Measurements from ENCODE around the gene ELP4.
A peak's percentile ranks its signal among the peaks of the same experiment; 100 is the strongest.

ELP4 gene

DNA sequence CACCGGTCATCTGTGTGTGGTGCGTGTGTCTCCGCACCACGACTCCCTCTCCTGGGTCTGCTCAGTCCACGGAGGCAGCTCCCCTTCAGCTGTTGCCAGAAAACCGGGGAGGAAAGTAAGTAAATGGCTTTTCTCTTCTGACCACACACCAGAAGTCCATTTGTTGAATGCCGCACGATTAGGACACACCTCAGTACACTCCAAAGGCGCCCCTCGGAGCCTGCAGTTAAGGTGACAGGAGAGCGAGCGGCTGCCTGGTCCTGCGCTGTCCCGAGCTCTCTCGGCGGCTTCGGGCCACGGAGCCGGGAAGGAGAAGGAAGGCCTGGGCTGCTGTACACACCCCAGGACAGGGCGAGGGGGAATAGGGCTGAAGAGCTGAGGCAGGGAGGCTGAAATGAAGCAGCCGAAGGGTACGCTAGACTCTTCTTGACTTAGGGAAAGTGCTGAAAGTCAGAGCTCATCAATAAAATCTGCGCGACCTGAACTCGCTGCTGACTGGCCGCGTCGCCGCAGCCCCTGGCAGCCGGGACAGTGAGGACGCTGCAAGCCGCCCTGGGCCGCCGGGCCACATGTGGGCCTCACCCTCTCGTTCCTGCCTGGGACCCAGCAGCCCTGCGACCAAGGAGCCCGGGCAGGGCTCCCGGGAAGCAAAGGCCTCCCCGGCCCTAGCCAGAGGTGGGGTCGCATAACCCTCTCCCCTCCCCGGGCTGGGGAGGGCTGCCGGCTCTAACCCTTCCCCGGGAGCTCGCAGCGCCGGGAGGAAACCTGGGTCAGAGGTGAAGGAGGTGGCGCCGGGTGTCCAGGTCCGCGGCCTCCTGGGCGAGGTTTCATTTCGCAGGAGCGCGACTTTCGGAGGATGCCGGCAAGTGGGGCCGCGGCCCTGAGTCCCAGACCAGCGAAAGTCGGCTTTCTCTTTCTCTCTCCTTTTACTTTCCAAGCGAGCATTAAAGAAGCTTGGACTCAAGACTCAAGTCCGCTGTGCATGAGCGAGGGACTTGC is 303.1 kb downstream of the ELP4 start:
- TF ChIP-seq, protein P1, sequence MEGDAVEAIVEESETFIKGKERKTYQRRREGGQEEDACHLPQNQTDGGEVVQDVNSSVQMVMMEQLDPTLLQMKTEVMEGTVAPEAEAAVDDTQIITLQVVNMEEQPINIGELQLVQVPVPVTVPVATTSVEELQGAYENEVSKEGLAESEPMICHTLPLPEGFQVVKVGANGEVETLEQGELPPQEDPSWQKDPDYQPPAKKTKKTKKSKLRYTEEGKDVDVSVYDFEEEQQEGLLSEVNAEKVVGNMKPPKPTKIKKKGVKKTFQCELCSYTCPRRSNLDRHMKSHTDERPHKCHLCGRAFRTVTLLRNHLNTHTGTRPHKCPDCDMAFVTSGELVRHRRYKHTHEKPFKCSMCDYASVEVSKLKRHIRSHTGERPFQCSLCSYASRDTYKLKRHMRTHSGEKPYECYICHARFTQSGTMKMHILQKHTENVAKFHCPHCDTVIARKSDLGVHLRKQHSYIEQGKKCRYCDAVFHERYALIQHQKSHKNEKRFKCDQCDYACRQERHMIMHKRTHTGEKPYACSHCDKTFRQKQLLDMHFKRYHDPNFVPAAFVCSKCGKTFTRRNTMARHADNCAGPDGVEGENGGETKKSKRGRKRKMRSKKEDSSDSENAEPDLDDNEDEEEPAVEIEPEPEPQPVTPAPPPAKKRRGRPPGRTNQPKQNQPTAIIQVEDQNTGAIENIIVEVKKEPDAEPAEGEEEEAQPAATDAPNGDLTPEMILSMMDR (conservative IDR thresholded peaks at IDR 0.05; ENCODE audit: control insufficient read depth, insufficient read depth, low read depth, low read length): no peak
- peak overlapping the region; percentile 2 for H3K4me3 ChIP-seq (ENCODE audit: control insufficient read depth, low read depth, low read length)

DNA sequence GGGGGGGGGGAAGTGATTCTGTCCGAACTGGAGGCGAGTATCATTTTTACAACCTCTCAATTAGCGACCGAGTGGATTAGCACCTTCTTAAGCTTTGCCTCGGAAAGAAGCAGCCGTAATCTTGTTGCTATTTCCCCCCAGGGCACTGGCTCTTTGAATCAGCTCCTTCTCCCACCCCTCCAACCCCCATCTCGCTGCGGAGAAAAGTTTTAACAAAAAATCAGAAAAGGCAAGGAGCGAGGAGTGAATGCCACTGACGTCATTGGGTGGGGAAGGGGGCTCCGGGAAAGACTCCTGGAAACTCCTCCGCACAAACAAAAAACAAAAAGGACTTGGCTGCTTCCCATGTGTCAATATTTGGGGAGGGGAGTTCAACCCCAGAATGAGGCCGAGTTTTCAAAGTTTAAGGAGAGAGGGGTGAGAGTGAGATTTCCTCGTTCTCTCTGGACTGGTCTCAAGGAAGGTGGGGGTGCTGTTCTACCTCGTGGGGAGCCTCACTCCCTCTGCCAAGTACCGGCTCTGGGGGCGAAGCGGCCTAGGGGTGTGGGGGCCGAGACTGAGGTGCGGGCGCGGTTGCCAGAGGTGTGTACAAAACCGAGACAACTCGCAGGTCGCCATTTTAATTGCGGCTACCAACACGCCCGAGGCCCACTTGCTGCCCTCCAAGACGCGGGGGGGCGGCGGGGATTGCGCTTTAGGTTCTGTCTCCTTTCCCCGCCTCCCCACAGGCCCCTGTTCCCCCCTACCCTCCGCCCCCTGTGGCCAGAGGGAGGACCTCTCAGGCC is 304.0 kb downstream of the ELP4 start:
- TF ChIP-seq, protein P1 (conservative IDR thresholded peaks at IDR 0.05; ENCODE audit: control insufficient read depth, insufficient read depth, low read depth, low read length): no peak
- H3K4me3 ChIP-seq (ENCODE audit: control insufficient read depth, low read depth, low read length): no peak overlapping the region
- DNase-seq (ENCODE audit: low read depth): no peak

More for the DNA sequence above, 303.1 kb downstream of the ELP4 start:
- no peak for DNase-seq (ENCODE audit: low read depth)

DNA sequence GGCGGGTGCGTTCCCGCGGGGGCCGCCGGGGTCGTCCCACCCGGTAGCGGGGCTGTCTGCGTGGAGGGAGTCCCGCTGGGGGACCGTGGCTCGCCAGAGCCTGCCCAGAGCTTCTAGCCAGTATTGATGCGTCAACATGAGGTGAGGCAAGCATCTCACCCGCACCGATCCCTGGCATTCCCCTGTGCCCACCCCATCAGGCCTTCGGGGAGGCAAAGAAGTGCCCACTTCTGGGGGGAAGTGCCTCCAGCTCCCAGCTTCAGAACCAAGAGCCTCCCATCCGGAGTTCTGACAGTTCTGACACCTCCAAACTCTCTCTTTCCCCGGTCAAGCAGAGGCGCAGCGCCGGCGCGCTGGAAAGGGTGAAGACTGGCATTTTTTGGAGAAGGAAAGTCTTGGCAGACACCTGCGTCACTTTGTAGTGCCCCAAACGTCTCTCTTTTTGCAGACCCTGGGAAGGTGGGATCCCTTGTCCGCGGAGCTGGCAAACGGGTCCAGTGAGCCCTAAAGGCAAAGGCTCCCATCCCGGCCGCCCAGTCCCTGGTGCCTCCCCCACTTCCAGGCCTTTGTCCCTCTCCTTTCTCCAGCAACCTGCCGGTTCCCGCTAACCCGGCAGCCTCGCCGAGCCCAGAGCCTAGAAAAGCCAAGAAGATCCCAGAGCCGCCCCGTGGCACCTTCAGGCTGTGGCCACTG is 304.8 kb downstream of the ELP4 start:
- TF ChIP-seq, protein P1 (conservative IDR thresholded peaks at IDR 0.05; ENCODE audit: control insufficient read depth, insufficient read depth, low read depth, low read length): no peak
- no peak overlapping the region for H3K4me3 ChIP-seq (ENCODE audit: control insufficient read depth, low read depth, low read length)
- DNase-seq (ENCODE audit: low read depth): no peak

DNA sequence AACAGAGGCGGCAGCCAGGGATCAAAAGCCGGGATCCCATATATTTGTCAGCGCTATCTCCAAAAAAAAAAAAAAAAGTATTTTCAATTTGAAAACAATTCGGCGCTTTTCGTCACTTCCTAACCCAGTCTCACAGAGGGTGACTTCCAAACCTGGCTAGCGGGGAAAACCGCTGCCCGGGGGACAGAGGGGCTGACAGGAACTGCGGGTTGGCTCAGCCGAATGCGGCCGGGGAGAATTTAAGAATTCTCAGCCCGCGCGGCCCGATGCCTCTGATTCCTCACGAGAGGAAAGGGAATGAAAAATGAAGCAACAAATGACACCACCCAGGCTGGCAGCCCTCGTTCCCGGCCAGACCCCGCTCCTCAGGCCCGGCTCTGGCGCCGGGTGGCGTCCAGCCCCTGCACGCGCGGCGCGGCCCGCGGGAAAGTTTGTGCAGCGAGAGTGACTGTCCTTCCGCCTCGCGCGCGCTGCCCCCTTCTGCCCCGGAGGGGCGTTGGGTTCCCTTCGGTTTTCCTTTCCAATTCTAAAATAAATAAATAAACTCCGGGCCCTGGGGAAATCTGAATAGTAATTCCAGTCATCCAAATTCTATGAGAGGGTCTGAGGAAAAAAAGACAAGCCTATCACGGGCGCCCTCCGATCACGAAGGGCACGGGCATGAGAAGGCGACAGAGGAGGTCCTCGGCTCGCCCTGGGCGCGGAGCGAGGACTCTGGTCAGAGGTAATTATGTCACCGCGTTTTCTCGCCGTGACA is 306.3 kb downstream of the ELP4 start:
- TF ChIP-seq, protein P1 (conservative IDR thresholded peaks at IDR 0.05; ENCODE audit: control insufficient read depth, insufficient read depth, low read depth, low read length): no peak
- DNase-seq (ENCODE audit: low read depth): no peak

DNA sequence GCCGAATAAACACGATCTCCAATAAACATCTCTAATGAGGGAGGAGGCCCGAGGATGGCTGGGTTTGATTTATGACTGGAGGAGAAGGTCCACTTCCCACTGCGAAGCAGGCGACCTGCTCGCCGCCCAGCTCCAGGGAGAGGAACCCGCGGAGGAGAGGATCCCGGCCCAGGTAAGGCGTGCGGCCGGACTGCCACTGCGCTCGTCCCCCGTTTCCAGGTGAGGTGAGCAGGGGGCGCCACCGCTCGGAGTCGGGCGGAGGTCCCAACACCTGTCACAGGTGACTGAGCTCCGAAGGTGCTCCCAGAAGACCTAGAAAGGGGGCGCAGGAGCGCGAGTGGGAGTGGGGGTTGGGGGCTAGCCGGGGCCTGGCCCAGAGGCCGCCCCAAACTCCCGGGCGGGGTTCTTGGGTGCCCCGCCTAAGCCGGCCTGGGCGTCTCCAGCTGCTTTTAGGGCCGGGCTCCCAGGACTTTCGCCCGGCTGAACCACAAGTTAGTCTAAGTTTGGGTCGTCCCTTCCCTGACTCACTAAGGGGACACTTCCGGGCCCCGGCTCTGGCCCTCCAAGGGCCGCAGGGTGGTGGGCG is 307.0 kb downstream of the ELP4 start:
- no peak overlapping the region for H3K4me3 ChIP-seq (ENCODE audit: control insufficient read depth, low read depth, low read length)

More for the DNA sequence above, 306.3 kb downstream of the ELP4 start:
- H3K4me3 ChIP-seq (ENCODE audit: control insufficient read depth, low read depth, low read length): no peak overlapping the region

More for the DNA sequence above, 307.0 kb downstream of the ELP4 start:
- TF ChIP-seq, protein P1 (conservative IDR thresholded peaks at IDR 0.05; ENCODE audit: control insufficient read depth, insufficient read depth, low read depth, low read length): no peak
- no peak for DNase-seq (ENCODE audit: low read depth)
